ENCODE results near the gene GOLGA7B. TPM values are rescaled to one million over a fixed set of nuclear protein-coding genes. Genes with fewer than 3 reads are reported as not detected.

Gene GOLGA7B
- polyA plus RNA-seq, 1 of the 3 experiments (the other 2 are of a cell fraction) = 0.03 TPM

GRCh38 chr10:97916586-97916985, 66.9 kb downstream of the GOLGA7B start:
- ChIA-PET POLR2A (no interaction called here), CTCF (interaction anchor here (3.1 to 12.3 kb wide), 4 partner anchors 90 to 127 kb away, joined by 17 to 319 read pairs (median 34); no protein-coding TSS in a partner anchor)
- H4K20me1 ChIP-seq (ENCODE audit: insufficient read depth) = no peaks in the 10 kb centered on the region
- no peak overlapping the region for H2AFZ ChIP-seq (ENCODE audit: low read depth)
- H3K36me3 ChIP-seq (replicated peaks in 1 of 2; ENCODE audit: control insufficient read depth in 1 of 2, insufficient read depth in 2 of 2, low read length in 1 of 2) = no peaks in the 10 kb centered on the region
- H3K4me1 ChIP-seq (ENCODE audit: control insufficient read depth in 1 of 2, insufficient read depth in 2 of 2, low read depth in 1 of 2, low read length in 1 of 2) = peaks cover 0 to 6% of the 10 kb centered on the region in 2 experiments; a peak in 1 of 4 replicates
- no peaks in the 10 kb centered on the region for H3K9me3 ChIP-seq
- H3K9ac ChIP-seq = no peak overlapping the region
- H3K79me2 ChIP-seq (ENCODE audit: insufficient read depth) = no peaks in the 10 kb centered on the region
- H3K4me2 ChIP-seq = no peak overlapping the region
- no peaks in the 10 kb centered on the region for H3F3A ChIP-seq (replicated peaks; ENCODE audit: insufficient read depth)
- no peak overlapping the region for H3K4me3 ChIP-seq (ENCODE audit: low read depth in 2 of 2, low read length in 1 of 2)
- 53% methylated on average over 3 of the region's 4 CpGs for WGBS (ENCODE audit: low lambda C conversion rate)
- TF ChIP-seq RAD21 (IDR thresholded peaks at IDR 0.05; ENCODE audit: low read length) = no peak
- no peak for TF ChIP-seq USF1 (IDR thresholded peaks at IDR 0.05; ENCODE audit: borderline replicate concordance, low read depth)
- no peak for DNase-seq
- no peaks in the 10 kb centered on the region for H3K9me2 ChIP-seq
- H3K27me3 ChIP-seq (ENCODE audit: insufficient read depth) = no peaks in the 10 kb centered on the region; the same call in none of the 2 replicates
- H3K27ac ChIP-seq (ENCODE audit: low read depth in 2 of 2, low read length in 1 of 2) = no peak overlapping the region

- Histone ChIP-seq H3K36me3 (replicated peaks in 1 of 2; ENCODE audit: control insufficient read depth in 1 of 2, insufficient read depth in 2 of 2, low read length in 1 of 2) (no peaks in the 10 kb centered on the region), H3K79me2 (ENCODE audit: insufficient read depth) (no peaks in the 10 kb centered on the region), H3K9me3 (no peaks in the 10 kb centered on the region), H3K4me1 (ENCODE audit: control insufficient read depth in 1 of 2, insufficient read depth in 2 of 2, low read depth in 1 of 2, low read length in 1 of 2) (peaks cover 0 to 6% of the 10 kb centered on the region in 2 experiments; a peak in 1 of 4 replicates), H2AFZ (ENCODE audit: low read depth) (no peak overlapping the region), H3K9me2 (no peaks in the 10 kb centered on the region), H3K27ac (ENCODE audit: low read depth in 2 of 2, low read length in 1 of 2) (no peak overlapping the region), H3K9ac (no peak overlapping the region), H3K4me3 (ENCODE audit: low read depth in 2 of 2, low read length in 1 of 2) (no peak overlapping the region), H3K27me3 (ENCODE audit: insufficient read depth) (no peaks in the 10 kb centered on the region; the same call in 1 of the 2 replicates), H3K4me2 (no peak overlapping the region), H3F3A (replicated peaks; ENCODE audit: insufficient read depth) (no peaks in the 10 kb centered on the region), H4K20me1 (ENCODE audit: insufficient read depth) (no peaks in the 10 kb centered on the region)
- ChIA-PET POLR2A (no interaction called here), CTCF (interaction anchor here (1.8 to 12.3 kb wide), 3 partner anchors 109 to 390 kb away, joined by 5 to 319 read pairs (median 5); no protein-coding TSS in a partner anchor)
- no peak for DNase-seq
- 18% methylated on average over 3 of the region's 3 CpGs for WGBS (ENCODE audit: low lambda C conversion rate)
- no peak for TF ChIP-seq EZH2phosphoT487 (IDR thresholded peaks at IDR 0.05; ENCODE audit: borderline replicate concordance, low read depth)
- TF ChIP-seq TAF1 (IDR thresholded peaks at IDR 0.05; ENCODE audit: borderline replicate concordance, low read depth, low read length) = no peak
- TF ChIP-seq GATA2 (CRISPR knock-in tag; IDR thresholded peaks at IDR 0.05) = no peak
- TF ChIP-seq NRF1 (IDR thresholded peaks at IDR 0.05; ENCODE audit: low read depth, low read length) = no peak
- TF ChIP-seq IRF3 (IDR thresholded peaks at IDR 0.05; ENCODE audit: low read depth, low read length) = no peak
- TF ChIP-seq MEF2A (IDR thresholded peaks at IDR 0.05; ENCODE audit: borderline replicate concordance, low read depth) = no peak
- TF ChIP-seq SMC3 (IDR thresholded peaks at IDR 0.05; ENCODE audit: low read depth, low read length) = no peak
- no peak for TF ChIP-seq NFIC (IDR thresholded peaks at IDR 0.05; ENCODE audit: borderline replicate concordance)
- no peak for TF ChIP-seq RCOR1 (IDR thresholded peaks at IDR 0.05; ENCODE audit: low read length)
- no peak for TF ChIP-seq FOXM1 (IDR thresholded peaks at IDR 0.05; ENCODE audit: low read depth)
- no peak for TF ChIP-seq GABPA (IDR thresholded peaks at IDR 0.05; ENCODE audit: low read depth)
- no peak for TF ChIP-seq SIN3A (IDR thresholded peaks at IDR 0.05; ENCODE audit: borderline replicate concordance, low read depth, low read length)
- no peak for TF ChIP-seq PBX3 (IDR thresholded peaks at IDR 0.05)
- no peak for TF ChIP-seq MXI1 (IDR thresholded peaks at IDR 0.05; ENCODE audit: low read depth, low read length)
Measured at GRCh38 chr10:97919012-97919411, 69.4 kb downstream of the GOLGA7B start.

Measured in SK-N-SH (cell line).